ENCODE results near the gene SHE.

DNA sequence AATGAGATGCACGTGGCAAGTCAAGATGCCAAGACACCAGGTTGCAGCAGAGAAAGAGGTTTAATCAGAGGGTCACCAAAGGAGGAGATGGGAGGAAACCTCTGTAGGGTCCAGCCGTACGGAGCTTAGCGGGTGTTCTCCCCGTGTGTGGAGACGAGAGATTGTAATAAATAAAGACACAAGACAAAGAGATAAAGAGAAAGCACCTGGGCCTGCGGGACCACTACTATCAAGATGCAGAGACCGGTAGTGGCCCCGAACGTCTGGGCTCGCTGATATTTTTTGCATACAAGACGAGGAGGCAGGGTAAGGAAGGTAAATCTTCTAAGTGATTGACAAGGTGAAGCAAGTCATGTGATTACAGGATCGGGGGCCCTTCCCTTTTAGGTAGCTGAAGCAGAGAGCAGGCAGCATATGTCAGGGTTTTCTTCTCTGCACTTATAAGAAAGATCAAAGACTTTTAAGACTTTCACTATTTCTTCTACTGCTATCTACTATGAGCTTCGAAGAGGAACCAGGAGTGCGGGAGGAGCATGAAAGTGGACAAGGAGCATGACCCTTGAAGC is 41.4 kb downstream of the SHE start:
- TF ChIP-seq CTCF (IDR thresholded peaks at IDR 0.05; ENCODE audit: low read depth, low read length, missing input control) (no peak), EGR1 (IDR thresholded peaks at IDR 0.05; ENCODE audit: low read depth in 2 of 2) (no peak), GABPA (IDR thresholded peaks at IDR 0.05 in 1 of 2, conservative IDR thresholded peaks at IDR 0.05 in 1 of 2) (no peak), JUND (IDR thresholded peaks at IDR 0.05) (no peak)
- TF ChIP-seq, protein P1, sequence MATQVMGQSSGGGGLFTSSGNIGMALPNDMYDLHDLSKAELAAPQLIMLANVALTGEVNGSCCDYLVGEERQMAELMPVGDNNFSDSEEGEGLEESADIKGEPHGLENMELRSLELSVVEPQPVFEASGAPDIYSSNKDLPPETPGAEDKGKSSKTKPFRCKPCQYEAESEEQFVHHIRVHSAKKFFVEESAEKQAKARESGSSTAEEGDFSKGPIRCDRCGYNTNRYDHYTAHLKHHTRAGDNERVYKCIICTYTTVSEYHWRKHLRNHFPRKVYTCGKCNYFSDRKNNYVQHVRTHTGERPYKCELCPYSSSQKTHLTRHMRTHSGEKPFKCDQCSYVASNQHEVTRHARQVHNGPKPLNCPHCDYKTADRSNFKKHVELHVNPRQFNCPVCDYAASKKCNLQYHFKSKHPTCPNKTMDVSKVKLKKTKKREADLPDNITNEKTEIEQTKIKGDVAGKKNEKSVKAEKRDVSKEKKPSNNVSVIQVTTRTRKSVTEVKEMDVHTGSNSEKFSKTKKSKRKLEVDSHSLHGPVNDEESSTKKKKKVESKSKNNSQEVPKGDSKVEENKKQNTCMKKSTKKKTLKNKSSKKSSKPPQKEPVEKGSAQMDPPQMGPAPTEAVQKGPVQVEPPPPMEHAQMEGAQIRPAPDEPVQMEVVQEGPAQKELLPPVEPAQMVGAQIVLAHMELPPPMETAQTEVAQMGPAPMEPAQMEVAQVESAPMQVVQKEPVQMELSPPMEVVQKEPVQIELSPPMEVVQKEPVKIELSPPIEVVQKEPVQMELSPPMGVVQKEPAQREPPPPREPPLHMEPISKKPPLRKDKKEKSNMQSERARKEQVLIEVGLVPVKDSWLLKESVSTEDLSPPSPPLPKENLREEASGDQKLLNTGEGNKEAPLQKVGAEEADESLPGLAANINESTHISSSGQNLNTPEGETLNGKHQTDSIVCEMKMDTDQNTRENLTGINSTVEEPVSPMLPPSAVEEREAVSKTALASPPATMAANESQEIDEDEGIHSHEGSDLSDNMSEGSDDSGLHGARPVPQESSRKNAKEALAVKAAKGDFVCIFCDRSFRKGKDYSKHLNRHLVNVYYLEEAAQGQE (IDR thresholded peaks at IDR 0.05): no peak

All from liver (tissue), 3 donors.